Mesenchymal stem cell (in vitro differentiated cells and primary cell): ENCODE data around the gene ZC3H7B.

Experiments
- DNase-seq: peaks from one replicate; pipeline ENCODE4 v3.0.0-alpha.2; 2013
- H2AFZ ChIP-seq: one replicate; pipeline ENCODE4 v1.6.1; 2013; ENCODE audit warnings: low read depth, mild to moderate bottlenecking, control low read depth, inconsistent platforms, low read length, moderate library complexity
- H2AK5ac ChIP-seq: 2 replicates; pipeline ENCODE4 v1.6.1; 2013; ENCODE audit warnings: low read length, moderate library complexity, mild to moderate bottlenecking, inconsistent platforms; ENCODE audit not compliant: severe bottlenecking
- H2BK120ac ChIP-seq: one replicate; pipeline ENCODE4 v1.6.1; 2013; ENCODE audit warnings: low read depth, mild to moderate bottlenecking, inconsistent platforms, low read length, moderate library complexity
- H2BK12ac ChIP-seq, 2 experiments: one replicate each; pipeline ENCODE4 v1.6.1; 2013; ENCODE audit warnings: inconsistent platforms in 2 of 2, low read length in 2 of 2, mild to moderate bottlenecking in 2 of 2, moderate library complexity in 2 of 2, control low read depth in 1 of 2
- H2BK15ac ChIP-seq: one replicate; pipeline ENCODE4 v1.6.1; 2013; ENCODE audit warnings: mild to moderate bottlenecking, low read depth, inconsistent platforms; ENCODE audit not compliant: poor library complexity, severe bottlenecking
- H2BK5ac ChIP-seq: 2 replicates; pipeline ENCODE4 v1.6.1; 2013; ENCODE audit warnings: low read depth, mild to moderate bottlenecking, low read length, control low read depth, inconsistent platforms; ENCODE audit not compliant: poor library complexity, severe bottlenecking
- H3K14ac ChIP-seq, 2 experiments: one replicate each; pipeline ENCODE4 v1.6.1; 2013; ENCODE audit warnings: inconsistent platforms in 2 of 2, low read length in 2 of 2, control low read depth in 1 of 2, mild to moderate bottlenecking in 1 of 2, moderate library complexity in 1 of 2
- H3K18ac ChIP-seq, 2 experiments: one replicate each; pipeline ENCODE4 v1.6.1; 2013; ENCODE audit warnings: inconsistent platforms in 2 of 2, low read length in 2 of 2, control low read depth in 1 of 2, low read depth in 1 of 2, mild to moderate bottlenecking in 1 of 2
- H3K23ac ChIP-seq, 2 experiments: one replicate each; pipeline ENCODE4 v1.6.1; 2013; ENCODE audit warnings: inconsistent platforms in 2 of 2, low read length in 2 of 2, mild to moderate bottlenecking in 2 of 2, moderate library complexity in 2 of 2, control low read depth in 1 of 2
- H3K27ac ChIP-seq: 2 replicates; pipeline ENCODE4 v1.5.1; 2013; ENCODE audit warnings: mild to moderate bottlenecking, moderate library complexity, low read length, control low read depth, inconsistent platforms; ENCODE audit not compliant: poor library complexity, severe bottlenecking
- H3K27me3 ChIP-seq, 2 experiments: 2 replicates each; pipeline versions ENCODE4 v1.6.1 to v1.7.0; 2013; ENCODE audit warnings: low read length in 2 of 2, mild to moderate bottlenecking in 2 of 2, moderate library complexity in 2 of 2, control low read depth in 1 of 2, inconsistent platforms in 1 of 2; ENCODE audit not compliant: control insufficient read depth in 1 of 2, insufficient read depth in 1 of 2
- H3K36me3 ChIP-seq, 2 experiments: 2 replicates each; pipeline versions ENCODE4 v1.6.1 to v1.7.0; 2013; ENCODE audit warnings: low read length in 2 of 2, control low read depth in 1 of 2, inconsistent platforms in 1 of 2, low read depth in 1 of 2, mild to moderate bottlenecking in 1 of 2; ENCODE audit not compliant: insufficient read depth in 2 of 2, control insufficient read depth in 1 of 2
- H3K4ac ChIP-seq, 2 experiments: one replicate each; pipeline ENCODE4 v1.6.1; 2013; ENCODE audit warnings: inconsistent platforms in 2 of 2, low read length in 2 of 2, mild to moderate bottlenecking in 2 of 2, moderate library complexity in 2 of 2, control low read depth in 1 of 2, low read depth in 1 of 2
- H3K4me1 ChIP-seq: 2 replicates; pipeline ENCODE4 v1.6.1; 2013; ENCODE audit warnings: low read depth, low read length, control low read depth; ENCODE audit not compliant: control insufficient read depth, insufficient read depth
- H3K4me2 ChIP-seq: 2 replicates; pipeline ENCODE4 v1.6.1; 2013; ENCODE audit warnings: low read length, mild to moderate bottlenecking, inconsistent platforms; ENCODE audit not compliant: poor library complexity, severe bottlenecking
- H3K4me3 ChIP-seq, 2 experiments: 2 replicates each; pipeline versions ENCODE4 v1.5.1 to v1.7.0; 2013; ENCODE audit warnings: low read length in 2 of 2, mild to moderate bottlenecking in 2 of 2, control low read depth in 1 of 2, low read depth in 1 of 2; ENCODE audit not compliant: insufficient read depth in 1 of 2
- H3K79me1 ChIP-seq: replicated peaks from 2 replicates; pipeline ENCODE4 v1.6.1; 2013; ENCODE audit warnings: mild to moderate bottlenecking, control low read depth, low read length, inconsistent platforms; ENCODE audit not compliant: poor library complexity, severe bottlenecking
- H3K9ac ChIP-seq: 2 replicates; pipeline ENCODE4 v1.7.0; 2013; ENCODE audit warnings: mild to moderate bottlenecking, low read length, moderate library complexity
- H3K9me3 ChIP-seq: 2 replicates; pipeline ENCODE4 v1.7.0; 2013; ENCODE audit warnings: mild to moderate bottlenecking, low read length; ENCODE audit not compliant: control insufficient read depth
- H4K8ac ChIP-seq: one replicate; pipeline ENCODE4 v1.6.1; 2013; ENCODE audit warnings: inconsistent platforms, mild to moderate bottlenecking, low read length, moderate library complexity
- H4K91ac ChIP-seq: one replicate; pipeline ENCODE4 v1.6.1; 2013; ENCODE audit warnings: mild to moderate bottlenecking, low read length, inconsistent platforms
- WGBS: methylation state at CpG from one replicate; pipeline ENCODE4 v1.1.7; 2013; ENCODE audit warnings: mixed read lengths; 5-methylcytosine and 5-hydroxymethylcytosine counted together

ZC3H7B gene

DNA sequence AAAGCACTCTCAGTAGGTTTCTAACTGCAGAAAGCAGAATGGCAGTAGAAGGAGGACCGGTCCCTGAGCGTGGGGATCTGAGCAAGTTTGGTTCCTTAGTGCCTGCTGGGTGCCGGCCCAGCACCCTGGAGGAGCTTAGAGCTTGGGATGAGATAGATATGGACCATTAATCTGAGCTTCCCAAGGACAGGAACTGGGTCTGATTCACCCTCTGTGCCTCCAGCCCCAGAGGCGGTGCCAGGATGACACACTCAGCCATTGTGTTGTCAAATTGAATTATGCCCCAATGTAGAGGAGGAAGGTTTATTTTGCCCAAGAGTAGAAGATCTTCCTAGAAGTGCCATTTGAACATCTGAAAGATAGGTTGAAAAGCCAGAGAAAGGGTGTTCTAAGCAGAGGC, 4.3 kb downstream of the ZC3H7B start:
- H3K4me3 ChIP-seq, result peak overlapping the region in 1 of 2 experiments; percentile 39
- peak overlapping the region; percentile 1 to 54 for H3K18ac ChIP-seq
- H3K4me2 ChIP-seq, result peak overlapping the region; percentile 35
- H3K9me3 ChIP-seq, result no peaks in the 10 kb centered on the region
- no peaks in the 10 kb centered on the region for H3K27me3 ChIP-seq
- WGBS, result 54% methylated on average over 4 of the region's 4 CpGs
- peak overlapping the region in 1 of 2 experiments; percentile 2 for H2BK12ac ChIP-seq
- peaks cover 2% of the 10 kb centered on the region for H3K79me1 ChIP-seq
- peak overlapping the region; percentile 2 to 30 for H3K4ac ChIP-seq
- H3K27ac ChIP-seq, result peak overlapping the region; percentile 80
- no peak overlapping the region for H2BK15ac ChIP-seq
- H4K8ac ChIP-seq, result peak overlapping the region; percentile 91
- peaks cover 37% of the 10 kb centered on the region for H3K4me1 ChIP-seq
- H2BK120ac ChIP-seq, result peak overlapping the region; percentile 83
- no peak overlapping the region for H2BK5ac ChIP-seq
- H3K9ac ChIP-seq, result peak overlapping the region; percentile 15
- DNase-seq, result peak; percentile 82
- peak overlapping the region; percentile 57 for H2AK5ac ChIP-seq
- peak overlapping the region in 1 of 2 experiments; percentile 27 for H3K23ac ChIP-seq
- no peak overlapping the region for H3K14ac ChIP-seq
- H3K36me3 ChIP-seq, result peaks cover 0 to 21% of the 10 kb centered on the region in 2 experiments
- peak overlapping the region; percentile 39 for H4K91ac ChIP-seq
- H2AFZ ChIP-seq, result no peak overlapping the region

DNA sequence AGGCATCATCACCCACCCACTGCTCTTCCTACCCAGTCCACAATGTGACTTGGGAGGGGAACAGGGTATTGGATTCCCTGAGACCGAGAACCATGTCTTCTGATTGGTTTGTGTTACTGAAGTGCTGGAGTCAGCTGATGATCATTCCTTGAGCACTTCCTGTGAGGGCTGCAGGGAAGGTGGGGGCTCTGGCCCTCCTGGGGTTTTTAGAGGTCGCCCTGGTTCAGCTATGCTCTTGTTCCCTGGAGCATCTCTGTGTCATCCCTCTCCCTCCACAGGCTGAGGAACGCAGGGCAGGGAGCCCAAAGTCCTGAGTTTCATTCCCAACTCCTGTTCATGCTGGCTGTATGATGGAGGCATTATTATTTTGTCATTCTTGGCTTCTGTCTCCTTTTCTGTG, 6.7 kb downstream of the ZC3H7B start:
- no peak overlapping the region for H4K91ac ChIP-seq
- H3K27ac ChIP-seq, result peak overlapping the region; percentile 68
- no peaks in the 10 kb centered on the region for H3K27me3 ChIP-seq
- peaks cover 4% of the 10 kb centered on the region for H3K79me1 ChIP-seq
- H2BK120ac ChIP-seq, result no peak overlapping the region
- no peak overlapping the region for H3K4me2 ChIP-seq
- H2BK15ac ChIP-seq, result peak overlapping the region; percentile 26
- no peak overlapping the region for H2BK5ac ChIP-seq
- peak; percentile 80 for DNase-seq
- no peak overlapping the region for H3K4ac ChIP-seq
- H2BK12ac ChIP-seq, result no peak overlapping the region
- peak overlapping the region; percentile 86 for H4K8ac ChIP-seq
- no peak overlapping the region for H3K14ac ChIP-seq
- H3K4me3 ChIP-seq, result no peak overlapping the region
- no peaks in the 10 kb centered on the region for H3K9me3 ChIP-seq
- no peak overlapping the region for H2AK5ac ChIP-seq
- peaks cover 0 to 24% of the 10 kb centered on the region in 2 experiments for H3K36me3 ChIP-seq
- no peak overlapping the region for H3K23ac ChIP-seq
- 48% methylated on average over 3 of the region's 3 CpGs for WGBS
- H3K18ac ChIP-seq, result peak overlapping the region in 1 of 2 experiments; percentile 34
- H2AFZ ChIP-seq, result no peak overlapping the region
- H3K9ac ChIP-seq, result peak overlapping the region; percentile 60
- H3K4me1 ChIP-seq, result peaks cover 33% of the 10 kb centered on the region

DNA sequence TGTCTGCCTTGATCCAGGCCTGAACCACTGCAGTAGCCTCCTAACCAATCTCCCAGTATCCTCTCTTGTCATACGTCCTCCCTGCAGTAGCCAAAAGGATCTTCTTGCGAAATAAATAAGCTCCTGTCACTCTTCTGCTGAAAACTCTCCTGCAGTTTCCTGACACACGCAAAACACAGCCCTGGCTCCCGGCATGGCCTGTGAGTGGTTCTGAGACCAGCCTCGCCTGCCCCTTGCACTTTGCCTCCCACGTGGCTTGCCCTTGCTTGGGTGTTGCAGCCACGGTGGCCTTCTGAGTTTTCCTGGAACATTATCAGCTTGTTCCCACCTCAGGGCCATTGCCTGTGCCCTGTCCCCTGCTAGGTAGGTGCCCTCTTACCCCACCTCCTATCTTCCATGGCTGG, 7.2 kb downstream of the ZC3H7B start:
- Histone ChIP-seq H3K36me3 (peaks cover 0 to 27% of the 10 kb centered on the region in 2 experiments), H3K23ac (no peak overlapping the region)

DNA sequence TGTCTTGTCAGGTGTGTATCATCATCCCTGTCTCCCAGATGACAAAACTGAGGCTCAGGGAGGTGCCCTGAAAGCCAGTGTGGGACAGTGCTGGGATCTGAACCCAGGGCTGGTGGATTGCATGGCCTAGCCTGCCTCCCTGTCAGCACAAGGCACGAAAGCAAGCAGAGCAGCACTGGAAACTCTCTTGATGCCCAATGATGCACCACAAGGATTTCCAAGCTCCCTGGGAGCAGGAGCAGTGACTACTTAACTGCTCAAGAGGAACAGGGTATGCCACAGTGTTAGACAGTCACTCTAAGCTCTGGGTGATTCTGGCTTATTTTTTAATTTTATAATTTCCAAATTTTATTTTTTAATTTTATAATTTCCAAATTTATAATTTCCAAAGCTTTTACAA, 9.0 kb downstream of the ZC3H7B start:
- DNase-seq, result no peak
- H2AK5ac ChIP-seq, result no peak overlapping the region
- H3K23ac ChIP-seq, result no peak overlapping the region
- no peak overlapping the region for H4K8ac ChIP-seq
- H3K27ac ChIP-seq, result no peak overlapping the region
- 96% methylated on average over 1 of the region's 1 CpG for WGBS
- H3K27me3 ChIP-seq, result no peaks in the 10 kb centered on the region
- H2BK12ac ChIP-seq, result no peak overlapping the region
- H3K18ac ChIP-seq, result no peak overlapping the region
- no peak overlapping the region for H2BK5ac ChIP-seq
- H3K4me1 ChIP-seq, result peaks cover 33% of the 10 kb centered on the region
- peaks cover 6% of the 10 kb centered on the region for H3K79me1 ChIP-seq
- peaks cover 5 to 23% of the 10 kb centered on the region in 2 experiments for H3K36me3 ChIP-seq
- H3K9me3 ChIP-seq, result no peaks in the 10 kb centered on the region
- H3K4me2 ChIP-seq, result no peak overlapping the region
- H2AFZ ChIP-seq, result no peak overlapping the region
- peak overlapping the region; percentile 71 for H4K91ac ChIP-seq
- H3K9ac ChIP-seq, result no peak overlapping the region
- no peak overlapping the region for H2BK15ac ChIP-seq
- H3K14ac ChIP-seq, result no peak overlapping the region
- H3K4me3 ChIP-seq, result no peak overlapping the region
- H2BK120ac ChIP-seq, result no peak overlapping the region
- peak overlapping the region in 1 of 2 experiments; percentile 85 for H3K4ac ChIP-seq

More for the DNA sequence above, 7.2 kb downstream of the ZC3H7B start:
- Histone ChIP-seq H2BK5ac (peak overlapping the region; percentile 15), H2BK15ac (peak overlapping the region; percentile 44), H3K14ac (no peak overlapping the region), H3K27ac (peak overlapping the region; percentile 68), H3K4me3 (no peak overlapping the region), H3K27me3 (no peaks in the 10 kb centered on the region), H4K8ac (peak overlapping the region; percentile 81), H3K79me1 (peaks cover 6% of the 10 kb centered on the region), H3K4ac (peak overlapping the region in 1 of 2 experiments; percentile 22), H2AK5ac (peak overlapping the region; percentile 88), H4K91ac (no peak overlapping the region), H3K18ac (peak overlapping the region in 1 of 2 experiments; percentile 82), H2BK120ac (no peak overlapping the region), H3K4me1 (peaks cover 36% of the 10 kb centered on the region), H3K4me2 (no peak overlapping the region), H3K9ac (peak overlapping the region; percentile 60), H3K9me3 (no peaks in the 10 kb centered on the region), H2AFZ (no peak overlapping the region), H2BK12ac (peak overlapping the region in 1 of 2 experiments; percentile 30)
- peak; percentile 55 for DNase-seq
- WGBS, result 64% methylated on average over 7 of the region's 7 CpGs
